HL-60 (cell line): ENCODE results near the gene ERGIC1.
"Not testable (repeated sequence)": the region's sequence is repeated elsewhere in the genome, so short reads cannot be mapped to it uniquely, and the experiment has no call there.

ENCODE experiments used
- DNase-seq, 2 experiments: peaks; one replicate each; pipeline ENCODE4 v3.0.0-alpha.2; 2010 to 2020; ENCODE audit warnings: low read depth in 1 of 2, low spot score in 1 of 2
- H3K27ac ChIP-seq: fragments of 250-450 bp; sonication (Bioruptor Pico); replicated peaks from 2 replicates; pipeline ENCODE4 v1.5.1; 2020; ENCODE audit warnings: mild to moderate bottlenecking, moderate library complexity
- H3K27me3 ChIP-seq: fragments of 250-450 bp; sonication (Bioruptor Pico); 2 replicates; pipeline ENCODE4 v1.5.1; 2021; ENCODE audit warnings: mild to moderate bottlenecking, moderate library complexity; ENCODE audit not compliant: insufficient read depth, poor library complexity, severe bottlenecking
- H3K4me3 ChIP-seq: replicated peaks from 2 replicates; pipeline ENCODE4 v1.5.1; 2011; ENCODE audit warnings: mild to moderate bottlenecking, control low read depth, low read length; ENCODE audit not compliant: insufficient read depth
- CTCF ChIP-seq: IDR thresholded peaks from one replicate; pipeline ENCODE4 v1.5.1; 2011; ENCODE audit warnings: low read length, control low read depth, inconsistent platforms; ENCODE audit not compliant: insufficient read depth
- GABPA ChIP-seq: IDR thresholded peaks from 2 replicates; pipeline ENCODE4 v1.6.1; 2012; ENCODE audit warnings: low read depth
- POLR2AphosphoS5 ChIP-seq: IDR thresholded peaks from 2 replicates; pipeline ENCODE4 v1.6.1; 2012; ENCODE audit warnings: low read depth
- REST ChIP-seq: IDR thresholded peaks from 2 replicates; pipeline ENCODE4 v1.6.1; 2012; ENCODE audit warnings: low read depth; ENCODE audit not compliant: insufficient replicate concordance
- SPI1 ChIP-seq: IDR thresholded peaks from 2 replicates; pipeline ENCODE4 v1.6.1; 2012; ENCODE audit warnings: low read depth, mild to moderate bottlenecking, borderline replicate concordance

Gene ERGIC1

DNA sequence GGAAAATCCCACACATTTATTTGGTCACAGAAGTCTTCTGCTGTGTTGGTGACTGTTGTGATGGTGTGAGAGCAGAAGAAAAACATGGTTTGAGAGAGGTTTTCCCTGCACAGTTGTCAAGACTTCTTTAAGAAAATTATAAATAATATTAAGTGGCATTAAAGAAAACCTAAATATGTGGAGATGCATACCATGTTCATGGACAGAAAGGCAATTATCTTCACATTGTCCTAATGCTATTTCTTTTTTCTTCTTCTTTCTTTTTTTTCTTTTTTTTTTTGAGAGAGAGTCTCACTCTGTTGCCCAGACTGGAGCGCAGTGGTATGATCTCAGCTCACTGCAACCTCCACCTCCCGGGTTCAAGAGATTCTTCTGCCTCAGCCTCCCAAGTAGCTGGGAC lies 24.3 kb upstream of the ERGIC1 start:
- no peak for DNase-seq
- H3K4me3 ChIP-seq = no peak overlapping the region

GRCh38 chr5:172810996-172811395 lies 23.1 kb upstream of the ERGIC1 start:
- H3K4me3 ChIP-seq, DNase-seq, H3K27me3 ChIP-seq, H3K27ac ChIP-seq: not testable (repeated sequence)

More for the DNA sequence above, 24.3 kb upstream of the ERGIC1 start:
- Histone ChIP-seq H3K27me3 (no peaks in the 10 kb centered on the region), H3K27ac (no peak overlapping the region)
- TF ChIP-seq CTCF (no peak), POLR2AphosphoS5 (no peak), REST (no peak), GABPA (no peak), SPI1 (no peak)

- TF ChIP-seq CTCF = no peak
- TF ChIP-seq GABPA = no peak
- no peak for TF ChIP-seq REST
- no peak for TF ChIP-seq POLR2AphosphoS5
- TF ChIP-seq SPI1 = no peak
- H3K4me3 ChIP-seq = no peak overlapping the region
- H3K27ac ChIP-seq = no peak overlapping the region
- no peaks in the 10 kb centered on the region for H3K27me3 ChIP-seq
- no peak for DNase-seq
These were observed 18.4 kb upstream of the ERGIC1 start for GRCh38 chr5:172815631-172816030.

GRCh38 chr5:172816925-172817562 lies 17.0 kb upstream of the ERGIC1 start:
- TF ChIP-seq REST (no peak), SPI1 (no peak), POLR2AphosphoS5 (no peak), CTCF (no peak), GABPA (no peak)
- H3K27ac ChIP-seq = no peak overlapping the region
- no peak overlapping the region for H3K4me3 ChIP-seq
- H3K27me3 ChIP-seq = no peaks in the 10 kb centered on the region
- no peak for DNase-seq
